ENCODE results near the gene EFHD2. TPM values are rescaled to one million over a fixed set of nuclear protein-coding genes. Genes with fewer than 3 reads are reported as not detected.
"Not testable (repeated sequence)": the region's sequence is repeated elsewhere in the genome, so short reads cannot be mapped to it uniquely, and the experiment has no call there.

EFHD2 gene
- total RNA-seq, 1 donor from 2014 or later, result 12.5 TPM

GRCh38 chr1:15428252-15428651 lies 18.6 kb downstream of the EFHD2 start:
- not testable (repeated sequence) for H3K27ac ChIP-seq (ENCODE audit: low read depth, low read length); H3K9me3 ChIP-seq (ENCODE audit: control insufficient read depth in 3 of 3, low read length in 3 of 3); H3K27me3 ChIP-seq (ENCODE audit: control insufficient read depth in 3 of 3, insufficient read depth in 3 of 3, low read length in 3 of 3); H3K9ac ChIP-seq (ENCODE audit: low read depth in 1 of 3, low read length in 3 of 3); H3K36me3 ChIP-seq (ENCODE audit: control insufficient read depth in 3 of 3, insufficient read depth in 3 of 3, low read length in 3 of 3); H3K4me1 ChIP-seq (ENCODE audit: control insufficient read depth in 3 of 3, insufficient read depth in 3 of 3, low read length in 3 of 3); H3K4me3 ChIP-seq (ENCODE audit: low read length in 3 of 3)

- Histone ChIP-seq H3K27me3 (ENCODE audit: control insufficient read depth in 3 of 3, insufficient read depth in 3 of 3, low read length in 3 of 3) (peaks cover 0 to 3% (median 0%) of the 10 kb centered on the region in 3 donors), H3K4me3 (ENCODE audit: low read length in 3 of 3) (no peak overlapping the region), H3K27ac (ENCODE audit: low read depth, low read length) (no peak overlapping the region), H3K9ac (ENCODE audit: low read depth in 1 of 3, low read length in 3 of 3) (no peak overlapping the region), H3K9me3 (ENCODE audit: control insufficient read depth in 3 of 3, low read length in 3 of 3) (no peaks in the 10 kb centered on the region), H3K36me3 (ENCODE audit: control insufficient read depth in 3 of 3, insufficient read depth in 3 of 3, low read length in 3 of 3) (no peaks in the 10 kb centered on the region), H3K4me1 (ENCODE audit: control insufficient read depth in 3 of 3, insufficient read depth in 3 of 3, low read length in 3 of 3) (peaks cover 0 to 8% (median 7%) of the 10 kb centered on the region in 3 donors)
Measured at GRCh38 chr1:15428815-15429435, 19.2 kb downstream of the EFHD2 start.

- Histone ChIP-seq H3K9ac (ENCODE audit: low read depth in 1 of 3, low read length in 3 of 3) (no peak overlapping the region), H3K4me1 (ENCODE audit: control insufficient read depth in 3 of 3, insufficient read depth in 3 of 3, low read length in 3 of 3) (peaks cover 0 to 8% (median 7%) of the 10 kb centered on the region in 3 donors), H3K4me3 (ENCODE audit: low read length in 3 of 3) (no peak overlapping the region), H3K27me3 (ENCODE audit: control insufficient read depth in 3 of 3, insufficient read depth in 3 of 3, low read length in 3 of 3) (peaks cover 0 to 3% (median 0%) of the 10 kb centered on the region in 3 donors), H3K27ac (ENCODE audit: low read depth, low read length) (no peak overlapping the region), H3K36me3 (ENCODE audit: control insufficient read depth in 3 of 3, insufficient read depth in 3 of 3, low read length in 3 of 3) (no peaks in the 10 kb centered on the region), H3K9me3 (ENCODE audit: control insufficient read depth in 3 of 3, low read length in 3 of 3) (no peaks in the 10 kb centered on the region)
Measured at GRCh38 chr1:15429701-15430149, 20.0 kb downstream of the EFHD2 start.

- no peak overlapping the region for H3K9ac ChIP-seq (ENCODE audit: low read depth in 1 of 3, low read length in 3 of 3)
- H3K27ac ChIP-seq (ENCODE audit: low read depth, low read length), result no peak overlapping the region
- H3K4me3 ChIP-seq (ENCODE audit: low read length in 3 of 3), result no peak overlapping the region
- H3K9me3 ChIP-seq (ENCODE audit: control insufficient read depth in 3 of 3, low read length in 3 of 3), result no peaks in the 10 kb centered on the region
- no peaks in the 10 kb centered on the region for H3K36me3 ChIP-seq (ENCODE audit: control insufficient read depth in 3 of 3, insufficient read depth in 3 of 3, low read length in 3 of 3)
- H3K4me1 ChIP-seq (ENCODE audit: control insufficient read depth in 3 of 3, insufficient read depth in 3 of 3, low read length in 3 of 3), result peaks cover 0 to 8% (median 7%) of the 10 kb centered on the region in 3 donors
- H3K27me3 ChIP-seq (ENCODE audit: control insufficient read depth in 3 of 3, insufficient read depth in 3 of 3, low read length in 3 of 3), result peaks cover 0 to 3% (median 0%) of the 10 kb centered on the region in 3 donors
Measured at GRCh38 chr1:15430787-15431570, 21.3 kb downstream of the EFHD2 start.

- Histone ChIP-seq H3K4me3 (ENCODE audit: low read length in 3 of 3) (no peak overlapping the region), H3K4me1 (ENCODE audit: control insufficient read depth in 3 of 3, insufficient read depth in 3 of 3, low read length in 3 of 3) (peaks cover 0 to 8% (median 7%) of the 10 kb centered on the region in 3 donors), H3K27me3 (ENCODE audit: control insufficient read depth in 3 of 3, insufficient read depth in 3 of 3, low read length in 3 of 3) (no peaks in the 10 kb centered on the region), H3K9ac (ENCODE audit: low read depth in 1 of 3, low read length in 3 of 3) (no peak overlapping the region), H3K36me3 (ENCODE audit: control insufficient read depth in 3 of 3, insufficient read depth in 3 of 3, low read length in 3 of 3) (no peaks in the 10 kb centered on the region), H3K9me3 (ENCODE audit: control insufficient read depth in 3 of 3, low read length in 3 of 3) (no peaks in the 10 kb centered on the region), H3K27ac (ENCODE audit: low read depth, low read length) (no peak overlapping the region)
Measured at GRCh38 chr1:15431571-15431948, 21.9 kb downstream of the EFHD2 start.

- no peak overlapping the region for H3K9ac ChIP-seq (ENCODE audit: low read depth in 1 of 3, low read length in 3 of 3)
- H3K27ac ChIP-seq (ENCODE audit: low read depth, low read length), result no peak overlapping the region
- no peaks in the 10 kb centered on the region for H3K27me3 ChIP-seq (ENCODE audit: control insufficient read depth in 3 of 3, insufficient read depth in 3 of 3, low read length in 3 of 3)
- no peak overlapping the region for H3K4me3 ChIP-seq (ENCODE audit: low read length in 3 of 3)
- no peaks in the 10 kb centered on the region for H3K9me3 ChIP-seq (ENCODE audit: control insufficient read depth in 3 of 3, low read length in 3 of 3)
- H3K4me1 ChIP-seq (ENCODE audit: control insufficient read depth in 3 of 3, insufficient read depth in 3 of 3, low read length in 3 of 3), result peaks cover 0 to 8% (median 7%) of the 10 kb centered on the region in 3 donors
- H3K36me3 ChIP-seq (ENCODE audit: control insufficient read depth in 3 of 3, insufficient read depth in 3 of 3, low read length in 3 of 3), result no peaks in the 10 kb centered on the region
Measured at GRCh38 chr1:15432324-15432723, 22.6 kb downstream of the EFHD2 start.

- H3K36me3 ChIP-seq (ENCODE audit: control insufficient read depth in 3 of 3, insufficient read depth in 3 of 3, low read length in 3 of 3), result no peaks in the 10 kb centered on the region
- H3K9me3 ChIP-seq (ENCODE audit: control insufficient read depth in 3 of 3, low read length in 3 of 3), result no peaks in the 10 kb centered on the region
- H3K27me3 ChIP-seq (ENCODE audit: control insufficient read depth in 3 of 3, insufficient read depth in 3 of 3, low read length in 3 of 3), result no peaks in the 10 kb centered on the region
- no peak overlapping the region for H3K4me3 ChIP-seq (ENCODE audit: low read length in 3 of 3)
- H3K4me1 ChIP-seq (ENCODE audit: control insufficient read depth in 3 of 3, insufficient read depth in 3 of 3, low read length in 3 of 3), result peaks cover 0 to 8% (median 7%) of the 10 kb centered on the region in 3 donors
- no peak overlapping the region for H3K9ac ChIP-seq (ENCODE audit: low read depth in 1 of 3, low read length in 3 of 3)
- no peak overlapping the region for H3K27ac ChIP-seq (ENCODE audit: low read depth, low read length)
Measured at GRCh38 chr1:15433471-15433870, 23.8 kb downstream of the EFHD2 start.

GRCh38 chr1:15434739-15435138 lies 25.1 kb downstream of the EFHD2 start:
- H3K27ac ChIP-seq (ENCODE audit: low read depth, low read length); H3K9ac ChIP-seq (ENCODE audit: low read depth in 1 of 3, low read length in 3 of 3); H3K9me3 ChIP-seq (ENCODE audit: control insufficient read depth in 3 of 3, low read length in 3 of 3); H3K27me3 ChIP-seq (ENCODE audit: control insufficient read depth in 3 of 3, insufficient read depth in 3 of 3, low read length in 3 of 3); H3K36me3 ChIP-seq (ENCODE audit: control insufficient read depth in 3 of 3, insufficient read depth in 3 of 3, low read length in 3 of 3); H3K4me1 ChIP-seq (ENCODE audit: control insufficient read depth in 3 of 3, insufficient read depth in 3 of 3, low read length in 3 of 3); H3K4me3 ChIP-seq (ENCODE audit: low read length in 3 of 3): not testable (repeated sequence)

- H3K27me3 ChIP-seq (ENCODE audit: control insufficient read depth in 3 of 3, insufficient read depth in 3 of 3, low read length in 3 of 3), result peaks cover 0 to 3% (median 0%) of the 10 kb centered on the region in 3 donors
- no peak overlapping the region for H3K9ac ChIP-seq (ENCODE audit: low read depth in 1 of 3, low read length in 3 of 3)
- H3K27ac ChIP-seq (ENCODE audit: low read depth, low read length), result no peak overlapping the region
- no peaks in the 10 kb centered on the region for H3K36me3 ChIP-seq (ENCODE audit: control insufficient read depth in 3 of 3, insufficient read depth in 3 of 3, low read length in 3 of 3)
- H3K4me3 ChIP-seq (ENCODE audit: low read length in 3 of 3), result no peak overlapping the region
- peaks cover 0 to 8% (median 7%) of the 10 kb centered on the region in 3 donors for H3K4me1 ChIP-seq (ENCODE audit: control insufficient read depth in 3 of 3, insufficient read depth in 3 of 3, low read length in 3 of 3)
- H3K9me3 ChIP-seq (ENCODE audit: control insufficient read depth in 3 of 3, low read length in 3 of 3), result no peaks in the 10 kb centered on the region
Measured at GRCh38 chr1:15435239-15436077, 25.8 kb downstream of the EFHD2 start.

All from skeletal muscle tissue (tissue), 4 donors.